HepG2 (cell line): ENCODE results near the gene LYSMD1. TPM values are rescaled to one million over a fixed set of nuclear protein-coding genes. Genes with fewer than 3 reads are reported as not detected.

Experiments
- DRAP1 ChIP-seq: IDR thresholded peaks from 2 replicates; pipeline ENCODE4 v1.6.1; 2016; ENCODE audit warnings: missing genetic modification reagents, missing compliant biosample characterization
- FOXA3 ChIP-seq: IDR thresholded peaks from 2 replicates; pipeline ENCODE4 v1.6.1; 2016; ENCODE audit warnings: missing genetic modification reagents, missing compliant biosample characterization
- HOXD1 ChIP-seq: sonication (generic); formaldehyde crosslinking; IDR thresholded peaks from 2 replicates; pipeline ENCODE4 v1.5.0; 2020; ENCODE audit warnings: missing genetic modification reagents
- KMT2B ChIP-seq: IDR thresholded peaks from 2 replicates; pipeline ENCODE4 v1.6.1; 2016; ENCODE audit warnings: missing genetic modification reagents, missing compliant biosample characterization
- MATR3 ChIP-seq: sonication (generic); formaldehyde crosslinking; IDR thresholded peaks from 2 replicates; pipeline ENCODE4 v1.4.0; 2020; ENCODE audit warnings: missing genetic modification reagents
- MEF2D ChIP-seq: sonication (generic); formaldehyde crosslinking; IDR thresholded peaks from 2 replicates; pipeline ENCODE4 v1.5.1; 2020; ENCODE audit warnings: mild to moderate bottlenecking, missing genetic modification reagents
- NR2F6 ChIP-seq, 2 experiments: IDR thresholded peaks; 2 replicates each; pipeline ENCODE4 v1.6.1; 2016; ENCODE audit warnings: antibody characterized with exemption in 1 of 2, mild to moderate bottlenecking in 1 of 2
- RBM22 ChIP-seq: fragments of 200-400 bp; formaldehyde crosslinking; optimal IDR thresholded peaks from 2 replicates; pipeline ENCODE3; 2017; ENCODE audit warnings: mild to moderate bottlenecking, low read length, moderate library complexity
- REPIN1 ChIP-seq: sonication (generic); formaldehyde crosslinking; IDR thresholded peaks from 2 replicates; pipeline ENCODE4 v1.8.0; 2022; ENCODE audit warnings: missing genetic modification reagents, low read depth, mild to moderate bottlenecking, borderline replicate concordance
- SRSF9 ChIP-seq: fragments of 200-400 bp; formaldehyde crosslinking; IDR thresholded peaks from 2 replicates; pipeline ENCODE4 v1.6.1; 2018; ENCODE audit warnings: borderline replicate concordance, mild to moderate bottlenecking, low read depth, low read length; ENCODE audit not compliant: insufficient read depth, poor library complexity, severe bottlenecking
- SRY ChIP-seq: sonication (generic); formaldehyde crosslinking; IDR thresholded peaks from 2 replicates; pipeline ENCODE4 v1.8.0; 2022; ENCODE audit warnings: mild to moderate bottlenecking, missing genetic modification reagents
- TEF ChIP-seq: sonication (generic); formaldehyde crosslinking; IDR thresholded peaks from 2 replicates; pipeline ENCODE4 v1.5.0; 2020; ENCODE audit warnings: missing genetic modification reagents
- ZHX2 ChIP-seq, 2 experiments: sonication (generic) in 1 of 2; formaldehyde crosslinking in 1 of 2; IDR thresholded peaks; 2 replicates each; pipeline versions ENCODE4 v1.6.1 to v1.9.0; 2014 to 2022; ENCODE audit warnings: antibody characterized with exemption in 1 of 2, borderline replicate concordance in 1 of 2, inconsistent platforms in 1 of 2, low read depth in 1 of 2, missing genetic modification reagents in 1 of 2
- ZNF142 ChIP-seq: sonication (generic); formaldehyde crosslinking; IDR thresholded peaks from 2 replicates; pipeline ENCODE4 v1.4.0; 2020; ENCODE audit warnings: missing genetic modification reagents
- ZNF543 ChIP-seq: sonication (generic); formaldehyde crosslinking; IDR thresholded peaks from 2 replicates; pipeline ENCODE4 v1.4.0; 2020; ENCODE audit warnings: mild to moderate bottlenecking, missing genetic modification reagents
- polyA plus RNA-seq, 8 experiments: library from polyadenylated mRNA; depleted of rRNA in 3 of 8; stranded (reverse) in 7 of 8; unstranded in 1 of 8; fragments of >200 nt; fragmentation: Illumina TruSeq in 4 of 8; extraction: Trizol in 4 of 8; gene quantifications; 2 replicates each; pipeline versions ENCODE4 v1.2.1 to v1.2.3, GENCODE V29; 2011 to 2016; ENCODE audit warnings: low read depth in 4 of 8, missing spikeins in 1 of 8, mixed read lengths in 1 of 8; ENCODE audit not compliant: insufficient read depth in 1 of 8
- total RNA-seq, 5 experiments: library from RNA; depleted of rRNA; stranded (reverse); fragments of >200 nt; fragmentation: Illumina TruSeq; extraction: Trizol; gene quantifications; 2 replicates each; pipeline ENCODE4 v1.2.3, GENCODE V29; 2016; ENCODE audit warnings: low read depth in 1 of 5

The LYSMD1 gene
- total and polyA plus RNA-seq, 2 of the 13 experiments (the other 11 are each of a cell fraction or from before 2014, with no cell fraction given) = 3.8 to 4.8 TPM

GRCh38 chr1:151189637-151190445, 24.1 kb upstream of the LYSMD1 start, which contains the start of gene VPS72 (continued):
- peak; percentile 80; the same call in 1 of the 2 replicates for TF ChIP-seq ZNF142
- TF ChIP-seq MATR3 (CRISPR knock-in tag) = no peak
- TF ChIP-seq MEF2D (CRISPR knock-in tag) = no peak
- peak; percentile 86; the same call in 1 of the 2 replicates for TF ChIP-seq REPIN1 (CRISPR knock-in tag)
- no peak; the same call in 1 of the 2 replicates for TF ChIP-seq SRY (CRISPR knock-in tag)
- TF ChIP-seq KMT2B (CRISPR knock-in tag) = peak; percentile 93
- TF ChIP-seq NR2F6 (IDR thresholded peaks at IDR 0.05) = peak; percentile 23; the same call in 1 of the 2 replicates
- peak; percentile 51; the same call in 1 of the 2 replicates for TF ChIP-seq NR2F6 (CRISPR knock-in tag; IDR thresholded peaks at IDR 0.05)
- peak; percentile 67 for TF ChIP-seq ZHX2 (IDR thresholded peaks at IDR 0.05; ENCODE audit: low read depth)
- TF ChIP-seq ZHX2 (CRISPR knock-in tag; IDR thresholded peaks at IDR 0.05; ENCODE audit: borderline replicate concordance) = no peak; the same call in 1 of the 2 replicates
- TF ChIP-seq RBM22 = no peak
- TF ChIP-seq ZNF543 (CRISPR knock-in tag) = peak; percentile 42; the same call in 1 of the 2 replicates
- TF ChIP-seq SRSF9 = no peak
- no peak for TF ChIP-seq HOXD1
- peak; percentile 67 for TF ChIP-seq FOXA3
- peak; percentile 76 for TF ChIP-seq DRAP1 (CRISPR knock-in tag)
- TF ChIP-seq TEF (CRISPR knock-in tag) = 0 out of 2 replicates have a peak, but pooled peaks have one; percentile 30
